NCI-H1105 treated with DMSO at 0.1 percent for 48 hours (cell line): ENCODE data around the gene CLEC4M.
"Not testable (repeated sequence)": the region's sequence is repeated elsewhere in the genome, so short reads cannot be mapped to it uniquely, and the experiment has no call there.

Experiments
- DNase-seq: peaks from one replicate; lab custom pipeline; 2025; lab: John Stamatoyannopoulos, UW

Gene CLEC4M

GRCh38 chr19:7742575-7742974 lies 20.5 kb upstream of the CLEC4M start:
- no peak for DNase-seq

- DNase-seq = no peak
These were observed 20.1 kb upstream of the CLEC4M start for GRCh38 chr19:7742991-7743390.

GRCh38 chr19:7743425-7743841 lies 19.6 kb upstream of the CLEC4M start:
- DNase-seq = no peak

- no peak for DNase-seq
These were observed 18.8 kb upstream of the CLEC4M start for GRCh38 chr19:7744199-7744786.

- DNase-seq = no peak
These were observed 18.0 kb upstream of the CLEC4M start for GRCh38 chr19:7744871-7745650.

GRCh38 chr19:7746306-7746705 lies 16.7 kb upstream of the CLEC4M start:
- DNase-seq = not testable (repeated sequence)

GRCh38 chr19:7746903-7747884 lies 15.8 kb upstream of the CLEC4M start, which contains the start of gene CD209:
TSS of gene CD209 (minus strand) at chr19:7747534. CDS start at chr19:7747511, 23 bp downstream.
- DNase-seq = no peak

GRCh38 chr19:7748171-7748570 lies 14.9 kb upstream of the CLEC4M start:
- DNase-seq = no peak

- no peak for DNase-seq
These were observed 14.3 kb upstream of the CLEC4M start for GRCh38 chr19:7748756-7749155.

- DNase-seq = no peak
These were observed 11.8 kb upstream of the CLEC4M start for GRCh38 chr19:7751157-7751783.

GRCh38 chr19:7756258-7756657 lies 6.8 kb upstream of the CLEC4M start:
- no peak for DNase-seq

GRCh38 chr19:7757358-7757757 lies 5.7 kb upstream of the CLEC4M start:
- no peak for DNase-seq

GRCh38 chr19:7759156-7759555 lies 3.9 kb upstream of the CLEC4M start:
- DNase-seq = no peak

- DNase-seq = no peak
These were observed 653 bp downstream of the CLEC4M start for GRCh38 chr19:7763696-7764095.

- not testable (repeated sequence) for DNase-seq
These were observed 1.1 kb downstream of the CLEC4M start for GRCh38 chr19:7764157-7764556.

- not testable (repeated sequence) for DNase-seq
These were observed 2.0 kb downstream of the CLEC4M start for GRCh38 chr19:7765043-7765442.

GRCh38 chr19:7766535-7766934 lies 3.5 kb downstream of the CLEC4M start:
- no peak for DNase-seq

- DNase-seq = no peak
These were observed 4.4 kb downstream of the CLEC4M start for GRCh38 chr19:7767487-7767886.

GRCh38 chr19:7769171-7769570 lies 6.1 kb downstream of the CLEC4M start:
- DNase-seq = no peak

- no peak for DNase-seq
These were observed 8.0 kb downstream of the CLEC4M start for GRCh38 chr19:7771072-7771471.

- no peak for DNase-seq
These were observed 9.8 kb downstream of the CLEC4M start for GRCh38 chr19:7772752-7773291.

- DNase-seq = no peak
These were observed 10.8 kb downstream of the CLEC4M start for GRCh38 chr19:7773841-7774240.
